ENCODE measurements around the gene TTC9C. TPM values are rescaled to one million over a fixed set of nuclear protein-coding genes. Genes with fewer than 3 reads are reported as not detected.
A peak's percentile ranks its signal among the peaks of the same experiment; 100 is the strongest.

The TTC9C gene
- total RNA-seq, 2 donors from 2014 or later, result 67.3 to 68.9 TPM

- peak within 1 kb of the TSS; percentile 85 to 92 for H3K4me3 Mint-ChIP-seq
- peaks cover 34% of the 10 kb centered on the region for H3K4me1 Mint-ChIP-seq (ENCODE audit: low read depth)
- H3K36me3 Mint-ChIP-seq (ENCODE audit: insufficient read depth in 2 of 2), result peaks cover 0 to 7% of the 10 kb centered on the region in 2 donors
- H3K27me3 Mint-ChIP-seq (ENCODE audit: low read depth), result no peaks in the 10 kb centered on the region
- peak within 1 kb of the TSS; percentile 92 for H3K27ac Mint-ChIP-seq
- H3K9me3 Mint-ChIP-seq, result no peaks in the 10 kb centered on the region
- DNase-seq (peak; percentile 94), ATAC-seq (replicated peaks in 1 of 2) (peak; percentile 89 to 91)
Observed at GRCh38 chr11:62771144-62772021, 43.1 kb downstream of the TTC9C start, which contains the start of gene TAF6L. TAF6L (plus strand) TSS chr11:62771396; CDS start chr11:62775784, 4,388 bp downstream.

GRCh38 chr11:62774407-62774806 lies 46.1 kb downstream of the TTC9C start:
- H3K4me3 Mint-ChIP-seq, result no peak overlapping the region
- ATAC-seq (replicated peaks in 1 of 2) (no peak), DNase-seq (no peak)
- H3K27me3 Mint-ChIP-seq (ENCODE audit: low read depth), result no peaks in the 10 kb centered on the region
- peaks cover 40% of the 10 kb centered on the region for H3K4me1 Mint-ChIP-seq (ENCODE audit: low read depth)
- no peaks in the 10 kb centered on the region for H3K9me3 Mint-ChIP-seq
- peaks cover 0 to 9% of the 10 kb centered on the region in 2 donors for H3K36me3 Mint-ChIP-seq (ENCODE audit: insufficient read depth in 2 of 2)
- H3K27ac Mint-ChIP-seq, result no peak overlapping the region

GRCh38 chr11:62775646-62776045 lies 47.4 kb downstream of the TTC9C start:
- peaks cover 28% of the 10 kb centered on the region for H3K4me1 Mint-ChIP-seq (ENCODE audit: low read depth)
- no peaks in the 10 kb centered on the region for H3K27me3 Mint-ChIP-seq (ENCODE audit: low read depth)
- H3K4me3 Mint-ChIP-seq, result no peak overlapping the region
- peaks cover 0 to 8% of the 10 kb centered on the region in 2 donors for H3K36me3 Mint-ChIP-seq (ENCODE audit: insufficient read depth in 2 of 2)
- H3K27ac Mint-ChIP-seq, result no peak overlapping the region
- no peaks in the 10 kb centered on the region for H3K9me3 Mint-ChIP-seq
- ATAC-seq (replicated peaks in 1 of 2), result no peak
- DNase-seq, result no peak

- Mint-ChIP-seq H3K27me3 (ENCODE audit: low read depth) (no peaks in the 10 kb centered on the region), H3K27ac (peak overlapping the region; percentile 25), H3K4me3 (peak overlapping the region in 1 of 2 donors; percentile 4), H3K36me3 (ENCODE audit: insufficient read depth in 2 of 2) (peaks cover 0 to 8% of the 10 kb centered on the region in 2 donors), H3K4me1 (ENCODE audit: low read depth) (peaks cover 13% of the 10 kb centered on the region), H3K9me3 (no peaks in the 10 kb centered on the region)
- peak; percentile 50 to 61 for ATAC-seq (replicated peaks in 1 of 2)
- DNase-seq, result no peak
Observed at GRCh38 chr11:62777389-62777788, 49.1 kb downstream of the TTC9C start.

GRCh38 chr11:62778441-62778840 lies 50.2 kb downstream of the TTC9C start:
- ATAC-seq (replicated peaks in 1 of 2), result peak; percentile 10 to 35
- DNase-seq, result no peak

GRCh38 chr11:62782753-62783152 lies 54.5 kb downstream of the TTC9C start:
- no peak overlapping the region for H3K4me3 Mint-ChIP-seq
- H3K4me1 Mint-ChIP-seq (ENCODE audit: low read depth), result peaks cover 13% of the 10 kb centered on the region
- no peak for ATAC-seq (replicated peaks in 1 of 2)
- peaks cover 2 to 13% of the 10 kb centered on the region in 2 donors for H3K36me3 Mint-ChIP-seq (ENCODE audit: insufficient read depth in 2 of 2)
- H3K27ac Mint-ChIP-seq, result no peak overlapping the region
- no peaks in the 10 kb centered on the region for H3K9me3 Mint-ChIP-seq
- H3K27me3 Mint-ChIP-seq (ENCODE audit: low read depth), result no peaks in the 10 kb centered on the region
- no peak for DNase-seq

More at GRCh38 chr11:62778441-62778840, 50.2 kb downstream of the TTC9C start:
- H3K27ac Mint-ChIP-seq, result no peak overlapping the region
- H3K36me3 Mint-ChIP-seq (ENCODE audit: insufficient read depth in 2 of 2), result peaks cover 0 to 14% of the 10 kb centered on the region in 2 donors
- no peak overlapping the region for H3K4me3 Mint-ChIP-seq
- no peaks in the 10 kb centered on the region for H3K27me3 Mint-ChIP-seq (ENCODE audit: low read depth)
- no peaks in the 10 kb centered on the region for H3K9me3 Mint-ChIP-seq
- peaks cover 11% of the 10 kb centered on the region for H3K4me1 Mint-ChIP-seq (ENCODE audit: low read depth)

GRCh38 chr11:62786318-62787004 lies 58.2 kb downstream of the TTC9C start:
- Mint-ChIP-seq H3K4me3 (peak overlapping the region; percentile 89 to 96), H3K27me3 (ENCODE audit: low read depth) (no peaks in the 10 kb centered on the region), H3K4me1 (ENCODE audit: low read depth) (peaks cover 50% of the 10 kb centered on the region), H3K36me3 (ENCODE audit: insufficient read depth in 2 of 2) (peaks cover 2 to 16% of the 10 kb centered on the region in 2 donors), H3K9me3 (no peaks in the 10 kb centered on the region), H3K27ac (peak overlapping the region; percentile 86)
- peak; percentile 71 to 75 for ATAC-seq (replicated peaks in 1 of 2)
- DNase-seq, result peak; percentile 92 to 94

GRCh38 chr11:62787005-62787759 lies 58.9 kb downstream of the TTC9C start, which contains the start of gene TMEM179B:
TMEM179B (plus strand) TSS chr11:62787402; CDS start chr11:62787432, 30 bp downstream.
- ATAC-seq (replicated peaks in 1 of 2) (peak; percentile 73 to 80), DNase-seq (peak; percentile 99)
- Mint-ChIP-seq H3K27me3 (ENCODE audit: low read depth) (no peaks in the 10 kb centered on the region), H3K36me3 (ENCODE audit: insufficient read depth in 2 of 2) (peaks cover 2 to 16% of the 10 kb centered on the region in 2 donors), H3K9me3 (no peaks in the 10 kb centered on the region), H3K4me3 (peak within 1 kb of the TSS; percentile 94 to 96), H3K27ac (peak within 1 kb of the TSS; percentile 86), H3K4me1 (ENCODE audit: low read depth) (peaks cover 55% of the 10 kb centered on the region)

Other genes with a start within 250 kb of the TTC9C start
- gene AHNAK, start 181.7 kb upstream of the TTC9C start, total RNA-seq, result 100 to 1,000 TPM in 1 of 2 donors, 10 to 100 TPM in 1; 80.3 to 131 TPM
- gene EEF1G, start 154.6 kb upstream of the TTC9C start, total RNA-seq, result 1,000 to 10,000 TPM; 2,565 to 2,667 TPM
- gene TUT1, start 137.0 kb upstream of the TTC9C start, total RNA-seq, result 10 to 100 TPM; 32.8 to 36.8 TPM
- 100 to 1,000 TPM; 173 to 241 TPM for gene MTA2, start 126.6 kb upstream of the TTC9C start, total RNA-seq
- 100 to 1,000 TPM; 132 to 148 TPM for gene EML3, start 115.7 kb upstream of the TTC9C start, total RNA-seq
- 1 to 10 TPM; 5.1 to 6.7 TPM for gene ROM1, start 115.2 kb upstream of the TTC9C start, total RNA-seq
- gene B3GAT3, start 106.5 kb upstream of the TTC9C start, total RNA-seq, result 10 to 100 TPM; 72.2 to 79.9 TPM
- gene GANAB, start 81.9 kb upstream of the TTC9C start, total RNA-seq, result 100 to 1,000 TPM; 310 to 312 TPM
- gene INTS5, start 75.2 kb upstream of the TTC9C start, total RNA-seq, result 10 to 100 TPM; 25.0 to 26.1 TPM
- gene C11orf98, start 63.3 kb upstream of the TTC9C start, total RNA-seq, result 10 to 100 TPM; 59.2 to 62.1 TPM
- 10 to 100 TPM; 35.2 to 46.0 TPM for gene CSKMT, start 63.2 kb upstream of the TTC9C start, total RNA-seq
- gene UQCC3, start 56.8 kb upstream of the TTC9C start, total RNA-seq, result 1 to 10 TPM; 5.6 to 7.1 TPM
- gene LBHD1, start 56.2 kb upstream of the TTC9C start, total RNA-seq, result 10 to 100 TPM in 1 of 2 donors, 1 to 10 TPM in 1; 9.9 to 13.0 TPM
- gene UBXN1, start 49.4 kb upstream of the TTC9C start, total RNA-seq, result 100 to 1,000 TPM; 154 to 163 TPM
- under 1 TPM; 0.12 to 0.38 TPM for gene LRRN4CL, start 39.0 kb upstream of the TTC9C start, total RNA-seq
- 10 to 100 TPM; 38.4 to 40.7 TPM for gene BSCL2, start 21.1 kb upstream of the TTC9C start, total RNA-seq
- not detected for gene GNG3, start 20.8 kb upstream of the TTC9C start, total RNA-seq
- 10 to 100 TPM; 56.7 to 66.8 TPM for gene HNRNPUL2, start 1.0 kb upstream of the TTC9C start, total RNA-seq
- 10 to 100 TPM; 12.2 to 12.4 TPM for gene ZBTB3, start 25.7 kb downstream of the TTC9C start, total RNA-seq
- gene POLR2G, start 33.1 kb downstream of the TTC9C start, total RNA-seq, result 100 to 1,000 TPM; 105 to 107 TPM
- gene TAF6L, start 42.9 kb downstream of the TTC9C start, total RNA-seq, result 10 to 100 TPM; 13.6 to 15.5 TPM
- 10 to 100 TPM; 18.8 to 23.1 TPM for gene TMEM179B, start 58.9 kb downstream of the TTC9C start, total RNA-seq
- gene TMEM223, start 63.5 kb downstream of the TTC9C start, total RNA-seq, result 10 to 100 TPM in 1 of 2 donors, 1 to 10 TPM in 1; 8.4 to 10.8 TPM
- gene NXF1, start 77.0 kb downstream of the TTC9C start, total RNA-seq, result 100 to 1,000 TPM; 117 to 131 TPM
- 10 to 100 TPM; 53.9 to 70.1 TPM for gene STX5, start 103.6 kb downstream of the TTC9C start, total RNA-seq
- gene TEX54, start 104.4 kb downstream of the TTC9C start, total RNA-seq, result 1 to 10 TPM in 1 of 2 donors, under 1 TPM in 1; 0.77 to 1.5 TPM
- gene WDR74, start 111.1 kb downstream of the TTC9C start, total RNA-seq, result 100 to 1,000 TPM; 101 to 104 TPM
- 100 to 1,000 TPM; 730 to 898 TPM for gene SLC3A2, start 152.4 kb downstream of the TTC9C start, total RNA-seq
- gene CHRM1, start 192.9 kb downstream of the TTC9C start, total RNA-seq, result not detected